Purkinje cell (primary cell): ENCODE measurements around the gene RIPPLY3. TPM values are rescaled to one million over a fixed set of nuclear protein-coding genes. Genes with fewer than 3 reads are reported as not detected.

Source experiments
- polyA plus RNA-seq: library from polyadenylated mRNA; unstranded; fragments of >200 nt; fragmentation: Nextera tagmentation; gene quantifications from 2 replicates; pipeline ENCODE4 v1.2.1, GENCODE V29; 2014

The RIPPLY3 gene
- not detected in 2 replicates for polyA plus RNA-seq

DNA sequence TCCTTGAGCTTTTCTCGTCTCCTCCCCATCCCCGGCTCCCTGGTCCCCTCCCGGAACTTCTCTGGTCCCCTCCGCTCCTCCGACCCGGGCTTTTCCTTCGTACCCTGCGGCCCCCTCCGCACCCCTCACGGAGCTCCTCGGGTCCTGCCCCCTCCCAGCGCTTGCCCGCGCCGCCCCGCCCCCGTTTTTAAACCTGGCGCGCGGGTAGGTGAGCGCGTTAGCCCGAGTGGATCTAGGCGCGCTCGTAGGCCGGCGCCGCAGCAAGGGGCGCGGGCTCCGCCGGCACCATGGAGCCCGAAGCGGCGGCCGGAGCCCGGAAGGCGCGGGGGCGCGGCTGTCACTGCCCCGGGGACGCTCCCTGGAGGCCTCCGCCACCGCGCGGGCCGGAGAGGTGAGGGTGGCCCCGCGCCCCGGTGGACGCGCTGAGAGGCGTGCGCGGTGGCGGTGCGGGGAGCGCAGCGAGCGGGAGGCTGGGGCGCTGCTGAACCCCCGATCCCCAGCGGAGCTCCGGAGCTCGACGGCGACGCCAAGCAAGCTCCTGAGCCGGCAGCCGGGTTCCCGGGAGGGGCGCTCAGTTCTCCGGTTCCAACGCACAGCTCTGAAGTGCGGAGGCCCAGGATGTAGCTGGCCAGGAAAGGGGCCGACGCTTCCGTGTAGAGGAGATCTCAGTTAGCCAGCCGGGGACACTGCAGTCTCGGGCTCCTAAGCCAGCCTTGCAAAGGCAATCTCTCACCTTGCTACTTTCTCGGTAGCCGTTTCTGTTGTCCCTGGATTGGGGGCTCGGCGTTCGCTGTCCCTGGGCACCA, at the start of gene RIPPLY3:
Gene RIPPLY3 (plus strand): TSS at position 217 of the 806 bp plus-strand sequence. CDS start 71 bp downstream, at position 288.

DNA sequence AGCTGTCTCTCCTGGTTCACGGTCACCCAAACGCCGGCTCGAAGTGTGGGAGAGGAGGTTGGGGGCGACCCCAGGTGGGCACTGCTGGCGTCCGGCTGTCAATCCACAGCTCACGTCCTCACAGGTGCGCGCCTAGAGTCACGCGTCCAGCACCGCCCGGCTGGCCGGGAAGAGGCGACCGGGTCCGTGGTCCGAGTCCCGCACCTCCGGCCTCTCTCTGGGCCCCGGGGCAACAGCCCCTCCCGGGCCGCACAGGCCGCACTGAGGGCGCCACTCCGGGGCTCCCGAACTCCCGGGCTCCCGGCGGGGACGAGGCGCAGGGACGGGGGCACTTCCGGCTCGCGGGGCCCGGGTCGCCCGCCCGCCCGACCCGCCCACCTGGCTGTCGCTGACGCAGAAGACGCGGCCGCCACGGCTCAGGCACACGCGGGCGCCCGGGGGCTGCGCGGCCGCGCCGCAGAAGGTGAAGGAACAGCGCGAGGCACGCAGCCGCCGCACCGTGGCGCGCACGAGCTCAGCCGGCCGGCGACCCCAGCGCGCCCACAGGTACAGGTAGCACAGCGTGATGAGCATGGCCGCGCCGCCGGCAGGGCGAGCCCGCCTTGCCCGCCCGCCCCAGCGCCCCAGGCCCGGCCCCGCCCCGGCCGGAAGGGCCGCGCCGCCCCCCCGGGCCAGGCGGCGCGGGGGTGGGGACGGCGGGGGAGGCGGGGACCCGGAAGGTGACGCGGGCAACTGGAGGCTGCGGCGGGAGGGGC, 40.3 kb upstream of the RIPPLY3 start, which contains the start of gene HLCS:
Gene HLCS (minus strand): TSS at position 604 of the 755 bp plus-strand sequence. CDS start 31 bp downstream, at position 573.

Other genes starting within 250 kb of the RIPPLY3 start
- 7.2 and 8.3 TPM in 2 replicates for gene HLCS, start 40.0 kb upstream of the RIPPLY3 start, polyA plus RNA-seq
- 545 and 584 TPM in 2 replicates for gene PIGP, start 66.4 kb downstream of the RIPPLY3 start, polyA plus RNA-seq
- 105 and 136 TPM in 2 replicates for gene TTC3, start 66.6 kb downstream of the RIPPLY3 start, polyA plus RNA-seq